LNCaP clone FGC (cell line): ENCODE measurements around the gene CD46.

Source experiments
- DNase-seq: peaks from one replicate; pipeline ENCODE4 v3.0.0-alpha.2; 2011; ENCODE audit warnings: low read depth
- H3K4me3 ChIP-seq: 2 replicates; pipeline ENCODE4 v1.5.1; 2011; ENCODE audit warnings: mild to moderate bottlenecking, low read depth, low read length, control low read depth
- TF ChIP-seq, protein P1 (sequence below): IDR thresholded peaks from 2 replicates; pipeline ENCODE4 v1.5.1; 2012; ENCODE audit warnings: mild to moderate bottlenecking; ENCODE audit not compliant: control insufficient read depth, insufficient read depth; ENCODE audit errors: extremely low read depth

The CD46 gene

DNA sequence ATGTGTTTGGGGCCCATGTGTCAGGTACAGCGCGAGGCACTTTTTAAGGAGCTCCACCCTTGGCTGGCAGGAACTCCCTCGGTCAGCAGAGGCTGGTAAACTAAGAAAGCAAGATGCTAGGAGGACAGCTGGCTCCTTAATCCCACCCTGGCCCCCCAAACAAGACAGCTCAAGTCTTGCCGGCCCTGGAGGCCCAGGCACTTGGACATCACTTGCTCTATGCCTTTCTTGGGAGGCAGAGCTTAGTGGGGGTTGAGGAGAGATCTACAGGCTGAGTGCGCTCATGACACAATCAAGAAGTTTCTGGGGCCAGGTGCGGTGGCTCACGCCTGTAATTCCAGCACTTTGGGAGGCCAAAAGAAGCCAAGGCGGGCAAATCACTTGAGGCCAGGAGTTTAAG, 80.9 kb downstream of the CD46 start:
- DNase-seq: no peak
- H3K4me3 ChIP-seq: no peak overlapping the region
- TF ChIP-seq, protein P1, sequence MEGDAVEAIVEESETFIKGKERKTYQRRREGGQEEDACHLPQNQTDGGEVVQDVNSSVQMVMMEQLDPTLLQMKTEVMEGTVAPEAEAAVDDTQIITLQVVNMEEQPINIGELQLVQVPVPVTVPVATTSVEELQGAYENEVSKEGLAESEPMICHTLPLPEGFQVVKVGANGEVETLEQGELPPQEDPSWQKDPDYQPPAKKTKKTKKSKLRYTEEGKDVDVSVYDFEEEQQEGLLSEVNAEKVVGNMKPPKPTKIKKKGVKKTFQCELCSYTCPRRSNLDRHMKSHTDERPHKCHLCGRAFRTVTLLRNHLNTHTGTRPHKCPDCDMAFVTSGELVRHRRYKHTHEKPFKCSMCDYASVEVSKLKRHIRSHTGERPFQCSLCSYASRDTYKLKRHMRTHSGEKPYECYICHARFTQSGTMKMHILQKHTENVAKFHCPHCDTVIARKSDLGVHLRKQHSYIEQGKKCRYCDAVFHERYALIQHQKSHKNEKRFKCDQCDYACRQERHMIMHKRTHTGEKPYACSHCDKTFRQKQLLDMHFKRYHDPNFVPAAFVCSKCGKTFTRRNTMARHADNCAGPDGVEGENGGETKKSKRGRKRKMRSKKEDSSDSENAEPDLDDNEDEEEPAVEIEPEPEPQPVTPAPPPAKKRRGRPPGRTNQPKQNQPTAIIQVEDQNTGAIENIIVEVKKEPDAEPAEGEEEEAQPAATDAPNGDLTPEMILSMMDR: no peak

DNA sequence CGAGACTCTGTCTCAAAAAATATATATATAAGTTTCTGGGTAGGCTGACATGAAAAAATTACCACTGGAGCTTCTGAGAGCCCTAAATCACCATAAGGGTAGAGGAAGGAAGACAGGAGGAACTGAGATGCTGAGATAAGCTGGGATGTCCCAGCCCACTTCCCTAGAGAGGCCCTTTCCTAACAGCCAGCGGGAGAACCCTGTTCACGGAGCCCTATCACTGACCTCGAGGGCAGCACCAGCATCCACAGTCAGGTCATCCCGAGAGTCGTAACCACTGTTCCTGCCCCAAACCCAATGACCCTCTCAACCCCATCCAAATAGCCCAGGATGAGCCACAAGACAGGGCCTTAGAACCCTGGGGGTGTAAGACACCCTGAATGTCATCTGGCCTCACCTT, 81.5 kb downstream of the CD46 start:
- no peak for DNase-seq
- H3K4me3 ChIP-seq: no peak overlapping the region
- TF ChIP-seq, protein P1: no peak

DNA sequence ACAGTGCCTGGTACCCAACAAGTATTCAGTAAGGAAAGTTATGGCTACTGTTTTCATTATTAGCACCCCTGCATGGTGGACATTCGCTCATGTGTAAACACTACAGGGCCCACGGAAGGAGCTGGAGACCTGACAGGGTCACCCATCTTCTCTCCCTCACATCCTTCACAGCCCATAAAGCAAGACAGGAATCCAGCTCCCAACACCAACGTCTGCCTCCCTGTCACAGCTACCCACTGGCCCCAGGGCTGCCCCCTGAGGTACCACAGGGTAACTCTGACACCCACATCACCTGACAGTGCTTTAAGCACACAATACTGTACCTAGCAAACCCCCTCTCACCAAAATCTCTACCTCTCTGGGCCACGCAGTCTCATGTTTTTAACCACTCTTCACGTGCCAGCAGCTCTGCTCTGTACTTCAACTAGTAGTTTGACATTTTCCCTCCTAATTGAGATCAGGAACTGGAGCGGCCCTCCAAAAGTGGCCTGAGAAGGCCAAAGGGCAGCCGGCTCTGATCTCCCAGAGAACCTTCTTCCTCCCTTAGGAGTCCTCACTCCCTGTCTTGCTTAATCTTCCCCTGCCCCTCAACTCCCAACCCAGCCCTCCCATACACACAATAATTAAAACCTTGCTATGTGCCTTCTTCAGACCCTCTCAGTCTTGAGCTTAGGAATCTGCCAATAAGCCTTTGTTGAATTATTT, 82.3 kb downstream of the CD46 start:
- no peak for DNase-seq
- TF ChIP-seq, protein P1: no peak
- H3K4me3 ChIP-seq: no peak overlapping the region

DNA sequence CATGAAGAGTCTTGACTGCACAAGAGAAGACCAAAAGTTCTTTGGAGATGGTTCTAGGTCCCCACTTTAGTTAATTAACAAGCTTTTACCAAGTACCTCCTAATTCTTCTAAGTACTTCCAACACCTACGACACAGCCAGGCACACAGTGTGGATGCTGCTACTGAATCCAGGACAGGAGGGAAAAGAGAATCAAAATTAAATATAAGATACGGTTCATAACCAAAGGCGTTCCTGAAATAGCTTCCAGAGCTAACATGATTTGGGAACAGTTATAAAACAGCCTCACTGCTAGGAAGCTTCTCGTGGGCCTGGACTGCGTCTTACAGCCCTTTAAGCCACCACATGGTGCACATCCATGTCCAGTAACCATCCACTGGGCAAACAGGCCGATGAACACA, 84.1 kb downstream of the CD46 start:
- DNase-seq: no peak
- TF ChIP-seq, protein P1: no peak
- no peak overlapping the region for H3K4me3 ChIP-seq

DNA sequence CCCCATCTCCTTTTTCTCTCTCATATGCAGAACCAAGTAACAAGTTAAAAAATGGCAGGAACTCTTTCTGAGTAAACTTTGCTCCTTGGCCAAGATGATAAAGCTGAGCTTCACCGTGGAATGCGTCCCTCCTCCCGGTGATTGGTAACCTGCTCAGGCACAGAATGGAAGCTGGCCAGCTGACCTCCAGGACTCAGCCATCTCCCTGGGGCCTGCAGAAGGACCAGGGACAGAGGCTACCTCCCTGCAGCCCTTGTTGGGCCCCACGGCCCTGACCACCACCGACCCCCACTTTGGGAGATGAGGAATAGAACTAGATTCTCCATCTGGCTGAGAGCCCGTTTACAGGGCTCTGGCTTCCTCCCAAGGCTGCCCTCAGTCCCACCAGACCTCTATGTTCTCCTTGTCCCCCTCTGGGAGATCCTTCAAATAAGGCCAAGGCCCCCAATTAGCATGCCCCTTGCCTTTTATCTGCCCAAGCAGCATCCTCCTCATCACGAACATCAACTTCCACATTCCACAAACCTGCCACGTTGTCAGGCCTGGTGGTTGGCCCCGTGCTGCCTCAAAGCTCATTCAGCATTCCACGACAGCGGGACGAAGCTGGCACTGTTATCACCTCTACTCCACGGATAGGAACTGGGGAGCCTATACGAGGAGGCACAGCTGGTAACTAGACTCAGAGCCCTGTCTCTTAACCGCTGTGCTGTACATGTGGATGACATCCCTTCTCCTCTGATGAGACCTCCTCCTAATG, 84.9 kb downstream of the CD46 start:
- DNase-seq: no peak
- TF ChIP-seq, protein P1: no peak
- H3K4me3 ChIP-seq: no peak overlapping the region

DNA sequence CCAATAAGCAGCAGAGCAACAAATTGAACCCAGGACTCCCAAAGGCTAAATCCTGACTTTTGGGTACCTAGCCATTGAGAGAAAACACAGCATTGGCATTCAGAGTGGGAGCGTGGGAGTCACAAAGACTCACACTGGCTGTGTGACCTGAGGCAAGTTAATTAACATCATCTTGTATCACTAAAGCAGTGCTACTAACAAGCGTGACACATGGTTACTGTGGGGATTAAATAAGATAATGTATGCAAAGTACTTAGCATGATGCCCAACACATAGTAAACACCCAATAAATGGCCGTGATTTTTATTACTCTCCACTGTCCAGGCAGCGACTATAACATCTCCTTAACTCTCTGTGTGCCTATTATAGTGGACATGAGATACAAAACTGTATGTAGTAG, 85.8 kb downstream of the CD46 start:
- DNase-seq: no peak
- TF ChIP-seq, protein P1: no peak
- H3K4me3 ChIP-seq: no peak overlapping the region
